Peyer's patch (tissue), 4 donors: Measurements from ENCODE around the gene RTP5. TPM values are rescaled to one million over a fixed set of nuclear protein-coding genes. Genes with fewer than 3 reads are reported as not detected.
"Not testable (repeated sequence)": the region's sequence is repeated elsewhere in the genome, so short reads cannot be mapped to it uniquely, and the experiment has no call there.

ENCODE experiments used
- DNase-seq, 3 donors: peaks; one replicate each; pipeline ENCODE4 v3.0.0-alpha.2; 2017 to 2019
- H3K27ac ChIP-seq, 4 donors: fragments of 200-600 bp; sonication (generic); one replicate each; pipeline ENCODE4 v1.5.1; 2016 to 2019
- H3K27me3 ChIP-seq, 2 donors: fragments of 200-600 bp; sonication (generic); one replicate each; pipeline ENCODE4 v1.5.1; 2019
- H3K36me3 ChIP-seq, 3 donors: fragments of 200-600 bp; sonication (generic); one replicate each; pipeline ENCODE4 v1.5.1; 2016 to 2019
- H3K4me1 ChIP-seq, 4 donors: fragments of 200-600 bp; sonication (generic); one replicate each; pipeline ENCODE4 v1.5.1; 2016 to 2019
- H3K4me3 ChIP-seq, 4 donors: fragments of 200-600 bp; sonication (generic); 1 replicate in 3 of 4; 2 replicates in 1 of 4; pipeline ENCODE4 v1.5.1; 2016 to 2019; ENCODE audit warnings: mild to moderate bottlenecking in 1 of 4
- H3K9me3 ChIP-seq, 4 donors: fragments of 200-600 bp; sonication (generic); one replicate each; pipeline ENCODE4 v1.5.1; 2016 to 2019; ENCODE audit warnings: mild to moderate bottlenecking in 1 of 4
- CTCF ChIP-seq, 6 experiments: fragments of 450-650 bp in 4 of 6; fragments of 200-600 bp in 2 of 6; sonication (generic) in 1 of 6; IDR thresholded peaks; one replicate each; pipeline ENCODE4 v1.5.1; 2017 to 2019; ENCODE audit warnings: antibody characterized with exemption in 6 of 6, mild to moderate bottlenecking in 3 of 6, moderate library complexity in 1 of 6
- POLR2A ChIP-seq, 2 donors: fragments of 450-650 bp; IDR thresholded peaks; one replicate each; pipeline ENCODE4 v1.5.1; 2017; ENCODE audit warnings: antibody characterized with exemption in 2 of 2, mild to moderate bottlenecking in 2 of 2, moderate library complexity in 2 of 2
- total RNA-seq, 4 donors: library from RNA; depleted of rRNA; stranded (reverse); fragments of >200 nt; gene quantifications; one replicate each; pipeline ENCODE4 v1.1.0, GENCODE V29; 2016

The RTP5 gene
- total RNA-seq, 4 donors from 2014 or later, result 0.54 TPM; not detected in 3

GRCh38 chr2:241827394-241827793, 42.1 kb upstream of the RTP5 start:
- H3K27me3 ChIP-seq, result no peaks in the 10 kb centered on the region
- peaks cover 0 to 10% (median 0%) of the 10 kb centered on the region in 4 donors for H3K9me3 ChIP-seq
- H3K4me1 ChIP-seq, result no peaks in the 10 kb centered on the region
- H3K27ac ChIP-seq, result no peak overlapping the region
- no peaks in the 10 kb centered on the region for H3K36me3 ChIP-seq
- TF ChIP-seq POLR2A (IDR thresholded peaks at IDR 0.05) (no peak), CTCF (IDR thresholded peaks at IDR 0.05) (no peak)
- no peak for DNase-seq
- H3K4me3 ChIP-seq, result no peak overlapping the region

GRCh38 chr2:241833101-241833663, 36.3 kb upstream of the RTP5 start:
- no peak overlapping the region for H3K4me3 ChIP-seq
- no peak overlapping the region for H3K27ac ChIP-seq
- no peaks in the 10 kb centered on the region for H3K4me1 ChIP-seq
- H3K36me3 ChIP-seq, result no peaks in the 10 kb centered on the region
- no peaks in the 10 kb centered on the region for H3K9me3 ChIP-seq
- DNase-seq, result no peak
- no peaks in the 10 kb centered on the region for H3K27me3 ChIP-seq
- TF ChIP-seq POLR2A (IDR thresholded peaks at IDR 0.05), result no peak
- no peak for TF ChIP-seq CTCF (IDR thresholded peaks at IDR 0.05)

DNA sequence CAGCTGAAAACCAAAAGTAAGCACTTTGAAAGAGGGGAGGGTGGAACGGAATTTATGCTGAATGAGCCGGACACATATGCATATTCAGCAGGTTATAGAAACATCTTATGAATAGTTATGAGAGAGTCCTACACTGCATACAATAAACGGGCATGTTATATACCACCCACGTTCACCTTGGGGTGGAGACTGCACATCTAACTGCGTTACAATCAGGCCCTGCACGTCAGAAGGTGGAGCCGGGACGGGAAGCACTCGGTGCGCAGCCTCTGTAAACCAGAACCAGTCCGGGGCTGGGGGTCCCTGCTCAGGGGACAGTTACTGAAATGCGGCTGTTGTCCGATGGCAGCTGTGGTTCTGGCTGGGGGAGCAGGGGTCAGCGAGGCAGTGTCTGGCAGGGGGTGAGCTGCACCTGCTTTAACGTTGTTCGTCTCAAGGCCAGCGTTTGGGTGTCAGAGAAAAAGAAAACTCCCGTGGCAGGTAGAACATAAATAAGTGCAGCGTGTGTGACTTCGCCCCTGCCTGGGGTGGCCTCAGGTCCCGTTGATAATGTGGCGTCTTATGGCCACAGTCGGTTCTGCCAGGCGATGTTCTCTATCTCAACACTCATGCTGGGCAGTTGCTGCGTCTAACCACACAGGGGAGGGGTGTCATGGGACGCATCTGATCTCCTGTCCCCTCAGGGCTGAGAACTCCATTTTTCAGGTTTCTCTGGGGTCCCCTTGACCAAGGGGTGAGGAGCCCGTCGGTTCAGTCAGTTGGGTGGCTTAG, 35.6 kb upstream of the RTP5 start:
- H3K4me1 ChIP-seq, H3K9me3 ChIP-seq, H3K27me3 ChIP-seq, H3K4me3 ChIP-seq, H3K36me3 ChIP-seq, H3K27ac ChIP-seq: not testable (repeated sequence)
- peak in 1 of 3 donors; percentile 12 for DNase-seq

DNA sequence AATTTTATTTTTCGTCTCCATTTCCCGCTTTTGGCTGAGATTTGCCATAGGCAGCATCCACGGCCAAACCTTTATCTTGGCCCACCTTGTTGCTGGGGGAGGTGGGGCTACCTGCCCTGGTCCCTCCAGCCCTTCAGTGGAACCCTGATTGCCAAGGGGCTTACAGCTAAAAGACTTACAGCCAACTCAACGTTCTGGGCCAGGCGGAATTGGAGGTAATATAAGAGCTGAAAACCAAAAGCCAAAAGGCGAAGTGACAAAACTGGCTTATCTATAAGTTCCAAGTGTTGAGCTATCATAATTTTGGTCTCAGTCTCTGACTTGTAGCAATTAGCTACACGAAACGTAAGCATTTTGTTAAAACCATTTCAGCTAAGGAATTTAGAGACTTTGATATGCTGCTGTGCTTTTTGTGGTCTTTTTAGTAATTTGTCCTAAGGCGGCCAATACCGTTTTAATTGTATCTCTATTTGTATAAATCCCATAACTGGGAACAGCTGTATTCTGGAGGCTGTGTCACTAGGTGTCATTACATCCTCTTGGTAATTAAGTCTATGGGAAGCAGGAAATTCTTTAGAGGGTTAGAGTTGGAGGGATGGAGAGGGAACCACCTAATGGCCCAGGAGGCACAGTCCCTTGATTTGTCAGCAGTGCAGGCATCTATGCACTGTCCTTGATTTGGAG, 34.9 kb upstream of the RTP5 start:
- no peaks in the 10 kb centered on the region for H3K36me3 ChIP-seq
- no peaks in the 10 kb centered on the region for H3K9me3 ChIP-seq
- DNase-seq, result peak in 1 of 3 donors; percentile 15
- no peaks in the 10 kb centered on the region for H3K4me1 ChIP-seq
- TF ChIP-seq CTCF (IDR thresholded peaks at IDR 0.05), result no peak
- no peak for TF ChIP-seq POLR2A (IDR thresholded peaks at IDR 0.05)
- H3K27ac ChIP-seq, result no peak overlapping the region
- no peaks in the 10 kb centered on the region for H3K27me3 ChIP-seq
- H3K4me3 ChIP-seq, result no peak overlapping the region

- Histone ChIP-seq H3K36me3 (no peaks in the 10 kb centered on the region), H3K27me3 (no peaks in the 10 kb centered on the region), H3K4me1 (no peaks in the 10 kb centered on the region), H3K4me3 (no peak overlapping the region), H3K27ac (no peak overlapping the region), H3K9me3 (no peaks in the 10 kb centered on the region)
- TF ChIP-seq CTCF (IDR thresholded peaks at IDR 0.05), result no peak
- TF ChIP-seq POLR2A (IDR thresholded peaks at IDR 0.05), result no peak
- no peak for DNase-seq
Measured at GRCh38 chr2:241835611-241836010, 33.9 kb upstream of the RTP5 start.

DNA sequence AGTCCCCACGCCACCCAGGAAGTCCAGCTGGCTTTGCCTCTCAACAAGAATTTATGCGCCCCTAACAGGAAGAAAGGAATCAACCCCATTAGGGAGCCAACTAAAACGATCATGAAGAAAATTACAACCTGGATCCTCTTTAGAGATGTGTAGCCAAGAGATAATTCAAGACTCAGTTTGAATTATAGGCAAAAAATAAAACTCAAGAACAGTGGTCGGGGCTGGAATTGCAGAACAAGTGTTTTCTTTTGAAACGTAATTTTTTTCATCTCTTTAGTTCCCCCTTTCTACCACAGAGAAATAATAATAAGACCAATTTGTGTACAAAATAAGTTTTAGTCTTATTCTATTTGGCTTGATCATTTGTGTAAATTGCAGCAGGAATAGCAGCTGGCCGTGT, 33.2 kb upstream of the RTP5 start:
- H3K27me3 ChIP-seq, result no peaks in the 10 kb centered on the region
- TF ChIP-seq POLR2A (IDR thresholded peaks at IDR 0.05), result no peak
- peak in 1 of 6 experiments; percentile 16 for TF ChIP-seq CTCF (IDR thresholded peaks at IDR 0.05)
- H3K4me1 ChIP-seq, result no peaks in the 10 kb centered on the region
- DNase-seq, result no peak
- no peak overlapping the region for H3K27ac ChIP-seq
- no peaks in the 10 kb centered on the region for H3K9me3 ChIP-seq
- H3K36me3 ChIP-seq, result no peaks in the 10 kb centered on the region
- H3K4me3 ChIP-seq, result no peak overlapping the region
